GM21825 (cell line): ENCODE results near the gene TTN.

Experiments used
- ATAC-seq: cut with Tn5 transposase; IDR thresholded peaks from one replicate; pipeline ENCODE4 v1.9.1; 2021; ENCODE audit warnings: mild to moderate bottlenecking, moderate library complexity; ENCODE audit not compliant: unreplicated experiment

The TTN gene

DNA sequence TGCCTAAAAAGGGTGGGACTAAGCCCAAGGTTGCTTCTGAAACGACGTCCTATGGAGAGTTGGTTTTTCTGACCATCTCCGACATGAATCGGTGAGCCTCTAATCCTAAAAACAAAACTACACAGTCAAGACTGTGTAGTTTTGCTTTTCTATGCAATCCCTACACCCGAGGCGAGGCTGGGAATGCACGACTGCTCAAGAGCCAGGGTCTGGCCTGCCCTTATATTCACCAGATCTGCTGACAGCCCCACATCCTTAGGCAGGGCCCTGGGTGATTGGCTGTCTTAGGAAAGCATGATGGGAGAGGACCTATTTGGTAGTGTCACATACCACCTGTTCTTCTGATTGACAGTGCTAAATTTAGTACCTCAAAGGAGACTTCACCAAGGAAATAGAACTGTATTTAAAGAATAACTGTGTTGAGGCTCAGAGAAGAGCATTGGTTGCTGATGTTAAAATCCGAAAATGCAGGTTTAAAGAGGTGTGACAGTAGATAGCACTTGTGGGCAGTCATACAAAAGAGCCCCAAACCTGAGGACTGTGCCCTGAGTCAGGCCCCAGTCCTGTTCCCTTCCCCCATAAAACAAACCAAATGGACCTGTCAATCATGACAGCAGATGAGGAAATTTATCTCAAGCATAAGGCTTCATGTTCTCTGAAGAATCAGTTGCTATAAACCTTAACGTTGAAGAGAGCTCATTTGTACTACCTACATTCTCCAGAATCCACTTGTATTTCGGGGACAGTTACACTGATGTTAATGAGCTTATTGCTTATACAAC lies at the start of gene TTN:
TTN (minus strand) TSS at position 197 of the 782 bp plus-strand sequence. CDS start 2,781 bp downstream, outside the sequence.
- ATAC-seq: no peak

- no peak for ATAC-seq
Observed at GRCh38 chr2:178855151-178855550, 47.9 kb upstream of the TTN start.

GRCh38 chr2:178848335-178848734 lies 41.1 kb upstream of the TTN start:
- ATAC-seq: no peak

DNA sequence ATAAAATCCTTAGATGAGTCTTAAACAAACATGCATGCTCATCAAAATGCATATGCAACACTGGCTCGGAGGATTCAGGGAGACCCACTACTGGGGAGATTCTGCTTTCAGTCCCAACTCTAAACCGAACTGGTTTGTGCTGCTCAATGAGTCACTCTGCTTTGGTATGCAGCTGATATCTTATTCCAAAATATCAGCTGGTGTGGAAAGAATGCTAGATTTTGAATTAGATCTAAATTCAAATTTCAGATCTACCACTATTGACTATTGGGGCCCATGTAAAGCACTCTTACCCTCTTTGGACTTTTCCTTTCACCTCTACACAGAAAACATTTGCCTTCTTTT lies 39.2 kb upstream of the TTN start:
- no peak for ATAC-seq

GRCh38 chr2:178845566-178846457 lies 38.6 kb upstream of the TTN start:
- ATAC-seq: no peak

DNA sequence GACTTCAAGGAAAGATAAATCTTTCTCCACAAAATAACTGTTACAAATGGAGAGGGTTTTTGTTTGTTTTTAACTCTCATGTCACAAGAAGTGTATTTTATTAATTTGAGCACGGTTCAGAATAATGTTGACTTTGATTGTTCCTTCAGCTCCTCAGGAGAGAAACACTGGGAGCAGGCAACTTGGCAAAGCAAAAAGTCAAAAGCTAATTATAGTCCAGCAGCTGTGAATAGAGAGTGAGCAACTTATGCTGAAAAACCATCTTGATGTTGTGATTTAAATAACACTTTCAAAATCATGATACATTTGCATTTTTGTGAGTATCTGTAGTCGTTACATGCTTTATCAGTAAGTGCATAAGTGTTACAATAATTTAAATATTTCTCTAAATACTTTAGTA lies 37.5 kb upstream of the TTN start:
- no peak for ATAC-seq

GRCh38 chr2:178844269-178844668 lies 37.0 kb upstream of the TTN start:
- no peak for ATAC-seq

DNA sequence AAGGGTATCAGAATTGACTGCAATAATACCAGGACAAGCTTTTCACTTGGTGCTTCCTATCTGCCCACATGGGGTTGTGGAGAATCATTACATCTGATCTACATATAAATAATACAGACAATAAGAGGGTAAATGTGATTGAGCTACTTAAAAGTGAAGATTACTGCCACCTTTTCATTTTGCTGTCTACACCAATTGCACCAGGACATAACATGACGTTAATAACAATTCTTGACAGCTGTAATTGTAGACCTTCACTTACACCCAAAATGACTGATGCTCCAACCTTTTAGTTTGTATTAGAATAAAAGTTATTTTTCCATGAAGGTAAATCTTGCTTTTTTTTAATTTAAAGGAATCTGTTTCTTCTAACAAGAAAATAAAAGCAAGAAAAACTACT lies 36.5 kb upstream of the TTN start:
- no peak for ATAC-seq

- no peak for ATAC-seq
Observed at GRCh38 chr2:178836807-178837206, 29.6 kb upstream of the TTN start.

DNA sequence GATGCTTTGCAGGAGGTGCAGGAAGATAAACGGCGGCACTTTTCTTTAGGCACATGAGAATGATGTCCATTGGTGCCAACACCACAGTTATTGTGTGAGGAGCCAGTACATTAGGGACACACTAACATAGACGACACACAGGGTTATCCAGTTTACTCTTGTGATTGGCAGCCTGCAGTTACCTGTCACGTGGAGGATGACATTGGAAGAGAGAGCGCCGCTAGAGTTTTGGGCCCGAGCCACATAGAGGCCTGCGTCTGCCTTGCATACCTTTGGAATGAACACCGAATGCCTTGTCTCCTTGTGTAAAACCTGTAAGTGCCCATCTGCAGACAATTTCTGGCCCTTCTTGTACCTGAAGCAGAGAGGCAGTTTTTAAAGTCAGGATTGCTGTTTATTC lies 26.9 kb upstream of the TTN start:
- ATAC-seq: no peak

- no peak for ATAC-seq
Observed at GRCh38 chr2:178833382-178833781, 26.2 kb upstream of the TTN start.

GRCh38 chr2:178830451-178830850 lies 23.2 kb upstream of the TTN start:
- ATAC-seq: no peak

DNA sequence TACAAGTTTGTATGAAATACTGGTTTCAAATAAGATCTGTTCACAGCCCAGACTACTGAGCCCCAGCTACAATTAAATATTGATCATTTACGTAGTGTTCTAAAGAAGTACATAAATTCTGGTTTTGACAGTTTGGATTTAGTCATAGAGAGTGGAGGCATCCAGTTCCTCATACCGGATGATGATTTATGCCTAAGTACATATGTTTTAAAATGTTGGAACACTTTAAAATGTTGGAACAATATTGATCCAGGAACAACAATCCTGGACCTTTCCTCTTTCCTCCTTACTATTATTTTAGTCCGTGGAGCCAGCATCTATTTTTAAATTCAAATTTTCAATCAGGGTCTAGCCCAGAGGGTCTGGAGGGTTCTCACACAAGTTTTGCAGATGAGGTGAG lies 22.8 kb upstream of the TTN start:
- ATAC-seq: no peak

- ATAC-seq: no peak
Observed at GRCh38 chr2:178829299-178829960, 22.2 kb upstream of the TTN start.

GRCh38 chr2:178828486-178828881 lies 21.3 kb upstream of the TTN start:
- no peak for ATAC-seq

GRCh38 chr2:178827739-178828485 lies 20.7 kb upstream of the TTN start:
- ATAC-seq: no peak

GRCh38 chr2:178827111-178827510 lies 19.9 kb upstream of the TTN start:
- no peak for ATAC-seq

DNA sequence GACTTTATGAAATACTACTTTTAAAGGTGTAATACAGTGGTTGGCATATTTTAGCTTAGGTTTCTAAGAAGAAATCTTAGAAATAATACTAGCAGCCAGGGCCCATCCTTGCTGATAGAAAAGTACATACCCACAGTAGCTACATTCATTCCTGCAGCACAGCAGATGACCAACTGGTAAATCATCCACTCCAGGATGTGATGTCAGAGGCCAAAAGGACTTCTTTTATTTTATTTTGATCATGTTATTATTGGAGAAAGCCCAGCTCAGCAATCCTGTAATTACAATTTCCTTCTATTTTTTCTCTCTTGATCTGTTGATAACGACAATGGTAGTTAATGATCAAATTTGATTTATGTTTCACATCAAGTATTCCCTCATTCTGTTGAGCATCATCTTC lies 18.0 kb upstream of the TTN start:
- no peak for ATAC-seq

DNA sequence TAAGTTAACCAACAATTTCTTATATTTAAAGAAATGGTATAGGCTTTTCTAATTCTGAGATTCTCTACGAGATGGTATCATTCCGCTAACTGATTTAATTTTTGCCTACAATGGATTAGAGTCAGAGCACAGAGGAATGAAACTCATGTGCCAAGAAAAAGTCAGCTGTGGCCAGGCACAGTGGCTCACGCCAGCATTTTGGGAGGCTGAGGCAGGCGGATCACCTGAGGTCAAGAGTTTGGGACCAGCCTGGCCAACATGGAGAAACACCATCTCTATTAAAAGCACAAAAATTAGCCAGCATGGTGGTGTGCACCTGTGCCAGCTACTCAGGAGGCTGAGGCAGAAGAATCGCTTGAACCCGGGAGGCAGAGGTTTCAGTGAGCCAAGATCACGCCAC lies 17.0 kb upstream of the TTN start:
- ATAC-seq: no peak

DNA sequence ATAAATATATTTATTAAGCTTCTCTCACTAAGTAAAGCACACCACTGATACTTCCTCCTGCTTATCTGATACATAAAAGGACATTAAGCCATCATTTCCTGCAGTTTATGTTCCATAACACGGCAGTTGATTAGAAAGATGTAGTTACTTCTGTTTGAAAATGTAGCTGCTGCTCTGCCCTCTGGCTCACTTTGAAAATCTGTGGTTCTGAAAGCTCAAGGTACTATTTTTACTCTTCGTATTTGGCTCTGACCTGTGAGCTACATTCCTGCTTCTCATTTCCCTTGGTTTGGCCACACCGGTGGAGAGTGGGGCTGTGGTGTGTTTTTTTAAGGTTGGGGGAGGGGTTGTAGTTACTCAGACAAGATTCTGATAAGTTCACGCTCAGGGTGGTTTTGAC lies 12.8 kb upstream of the TTN start:
- peak; percentile 95 for ATAC-seq
